HG02870 (cell line): ENCODE data around the gene TVP23A.
"Not testable (repeated sequence)": the region's sequence is repeated elsewhere in the genome, so short reads cannot be mapped to it uniquely, and the experiment has no call there.

Experiments
- ATAC-seq: cut with Tn5 transposase; IDR thresholded peaks from one replicate; pipeline ENCODE4 v1.9.1; 2021; ENCODE audit warnings: mild to moderate bottlenecking, moderate library complexity; ENCODE audit not compliant: unreplicated experiment

The TVP23A gene

DNA sequence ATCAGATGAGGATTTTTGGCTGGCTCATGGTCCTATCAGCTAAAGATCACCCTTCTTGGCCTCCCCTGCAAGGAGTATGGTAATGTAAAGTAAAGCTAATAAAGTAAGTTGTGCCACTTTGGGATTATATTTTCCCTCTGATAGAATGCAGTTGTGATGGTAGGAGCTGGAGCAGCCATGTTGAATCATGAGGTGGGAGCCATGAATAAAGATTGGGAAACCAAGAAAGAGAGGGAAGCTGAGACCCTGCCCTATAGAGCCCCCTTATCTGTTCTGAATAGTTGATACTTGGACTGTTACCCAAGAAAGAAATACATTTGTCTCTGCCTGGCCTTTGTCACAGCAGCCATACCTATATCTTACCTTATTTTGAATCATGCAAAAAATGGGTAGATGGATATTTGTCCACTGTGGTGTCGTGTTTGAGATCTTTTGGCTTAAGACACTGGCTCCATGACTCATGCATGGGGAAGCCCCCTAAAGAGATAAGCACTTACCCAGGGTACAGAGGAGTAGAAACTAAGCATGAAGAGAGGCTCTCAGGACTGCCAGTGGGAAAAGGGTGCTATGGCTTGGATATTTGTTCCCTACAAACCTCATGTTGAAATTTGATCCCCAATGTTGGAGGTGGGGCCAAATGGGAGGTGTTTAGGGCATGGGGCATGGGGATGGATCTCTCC is 17.7 kb upstream of the TVP23A start:
- no peak for ATAC-seq

- ATAC-seq: no peak
Observed at GRCh38 chr16:10835281-10835931, 16.8 kb upstream of the TVP23A start.

GRCh38 chr16:10834766-10835165 is 16.2 kb upstream of the TVP23A start:
- no peak for ATAC-seq

DNA sequence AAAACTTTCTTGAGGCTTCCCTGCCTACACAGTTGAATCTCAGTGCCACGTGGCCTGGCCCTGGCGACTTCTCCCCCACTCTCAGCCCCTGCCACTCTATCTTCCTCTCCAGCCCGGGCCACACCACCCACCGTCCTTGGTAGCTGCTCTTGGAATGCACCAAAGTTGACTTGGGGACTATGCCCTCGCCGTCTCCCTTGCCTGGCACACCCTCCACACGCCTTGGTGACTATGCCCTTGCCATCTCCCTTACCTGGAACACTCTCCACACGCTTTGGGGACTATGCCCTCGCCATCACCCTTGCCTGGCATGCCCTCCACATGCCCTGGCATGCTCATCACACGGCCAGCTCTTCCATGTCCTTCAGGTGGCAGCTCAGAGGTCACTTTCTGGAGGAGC is 15.5 kb upstream of the TVP23A start:
- no peak for ATAC-seq

- ATAC-seq: no peak
Observed at GRCh38 chr16:10833271-10833670, 14.7 kb upstream of the TVP23A start.

DNA sequence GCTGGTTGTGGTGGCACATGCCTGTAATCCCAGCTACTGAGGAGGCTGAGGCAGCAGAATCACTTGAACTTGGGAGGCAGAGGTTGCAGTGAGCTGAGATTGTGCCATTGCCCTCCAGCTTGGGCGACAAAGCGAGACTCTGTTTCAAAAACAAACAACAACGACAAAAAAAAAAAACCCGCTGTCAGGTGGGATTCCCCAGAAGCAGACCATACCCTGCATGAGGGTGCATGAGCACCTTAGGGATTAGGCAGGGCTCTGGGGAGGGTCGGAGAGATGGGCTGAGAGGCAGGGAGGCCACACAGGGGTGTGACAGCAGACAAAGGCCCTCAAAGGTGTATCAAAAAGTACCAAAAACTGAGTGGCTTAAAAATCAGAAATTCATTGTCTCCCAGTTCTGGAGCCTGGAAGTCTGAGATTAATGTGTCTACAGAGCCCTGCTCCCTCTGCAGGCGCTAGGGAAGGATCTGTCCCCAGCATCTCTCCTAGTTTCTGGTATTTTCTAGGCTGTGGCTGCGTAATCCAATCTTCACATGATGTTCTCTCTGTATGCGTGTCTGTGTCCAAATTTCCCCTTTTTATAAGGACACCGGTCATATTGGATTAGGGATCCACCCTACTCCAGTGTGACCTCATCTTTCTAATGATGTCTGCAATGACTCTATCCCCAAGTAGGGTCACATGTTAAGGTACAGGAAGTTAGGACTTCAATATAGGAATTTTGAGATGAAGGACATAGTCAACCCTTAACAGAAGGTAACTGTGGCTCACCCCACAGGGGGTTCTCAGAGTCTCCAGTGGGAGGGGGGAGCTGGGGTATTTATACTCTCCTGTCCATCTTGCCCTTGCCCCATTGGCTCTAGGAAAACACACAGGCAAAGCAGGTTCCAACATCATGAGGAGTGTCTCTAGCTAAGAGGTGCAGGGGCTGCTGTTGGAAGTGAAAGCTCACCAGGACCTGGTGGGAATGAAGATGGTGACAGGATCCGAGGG is 13.6 kb upstream of the TVP23A start:
- ATAC-seq: no peak

GRCh38 chr16:10830240-10830639 is 11.6 kb upstream of the TVP23A start:
- not testable (repeated sequence) for ATAC-seq

DNA sequence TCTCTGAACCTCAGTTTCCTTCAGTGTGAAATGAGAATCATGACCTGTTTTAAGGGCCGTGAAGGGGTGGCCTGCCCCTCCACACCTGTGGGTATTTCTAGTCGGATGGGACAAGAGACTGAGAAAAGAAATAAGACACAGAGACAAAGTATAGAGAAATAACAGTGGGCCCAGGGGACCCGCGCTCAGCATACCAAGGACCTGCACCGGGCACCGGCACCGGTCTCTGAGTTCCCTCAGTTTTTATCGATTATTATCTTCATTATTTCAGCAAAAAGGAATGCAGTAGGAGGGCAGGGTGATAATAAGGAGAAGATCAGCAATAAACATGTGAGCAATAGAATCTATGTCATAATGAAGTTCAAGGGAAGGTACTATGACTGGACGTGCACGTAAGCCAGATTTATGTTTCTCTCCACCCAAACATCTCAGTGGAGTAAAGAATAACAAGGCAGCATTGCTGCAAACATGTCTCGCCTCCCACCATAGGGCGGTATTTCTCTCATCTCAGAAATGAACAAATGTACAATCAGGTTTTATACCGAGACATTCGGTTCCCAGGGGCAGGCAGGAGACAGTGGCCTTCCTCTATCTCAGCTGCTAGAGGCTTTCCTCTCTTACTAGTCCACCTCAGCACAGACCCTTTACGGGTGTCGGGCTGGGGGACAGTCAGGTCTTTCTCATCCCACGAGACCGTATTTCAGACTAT is 10.9 kb upstream of the TVP23A start:
- ATAC-seq: not testable (repeated sequence)

GRCh38 chr16:10828851-10829366 is 10.3 kb upstream of the TVP23A start:
- no peak for ATAC-seq

- ATAC-seq: no peak
Observed at GRCh38 chr16:10827691-10828341, 9.2 kb upstream of the TVP23A start.

DNA sequence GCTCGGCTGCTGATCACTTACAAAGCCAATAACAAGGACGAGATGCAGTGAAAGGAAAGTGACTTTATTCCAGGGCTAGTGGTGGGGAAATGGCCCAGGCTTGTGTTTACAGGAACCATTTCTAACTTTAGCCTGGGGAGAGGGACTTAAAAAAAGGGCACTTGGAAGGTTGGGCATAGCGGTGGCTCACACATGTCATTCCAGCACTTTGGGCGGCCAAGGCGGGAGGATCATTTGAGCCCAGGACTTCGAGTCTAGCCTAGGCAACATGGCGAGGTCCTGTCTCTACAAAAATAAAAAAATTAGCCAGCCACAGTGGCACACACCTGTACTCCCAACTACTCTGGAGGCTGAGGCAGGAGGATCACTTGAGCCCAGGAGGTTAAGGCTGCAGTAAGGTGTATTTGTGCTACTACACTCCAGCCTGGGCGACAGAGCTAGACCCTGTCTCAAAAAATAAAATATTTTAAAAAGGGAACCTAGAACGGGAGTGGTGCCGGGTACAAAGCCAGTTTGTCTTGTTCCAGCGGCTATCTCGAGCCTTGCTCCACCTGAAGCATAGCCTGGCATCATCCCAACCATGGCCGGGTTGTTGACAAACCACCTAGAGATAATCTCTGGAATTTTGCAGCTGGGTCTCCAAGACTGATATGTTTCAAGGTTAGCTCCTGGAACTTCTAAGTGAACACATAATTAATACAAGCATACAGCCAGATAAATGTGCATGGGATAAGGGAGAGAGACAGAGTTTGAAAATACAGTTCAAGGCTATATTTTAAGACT is 5.7 kb upstream of the TVP23A start:
- ATAC-seq: no peak

DNA sequence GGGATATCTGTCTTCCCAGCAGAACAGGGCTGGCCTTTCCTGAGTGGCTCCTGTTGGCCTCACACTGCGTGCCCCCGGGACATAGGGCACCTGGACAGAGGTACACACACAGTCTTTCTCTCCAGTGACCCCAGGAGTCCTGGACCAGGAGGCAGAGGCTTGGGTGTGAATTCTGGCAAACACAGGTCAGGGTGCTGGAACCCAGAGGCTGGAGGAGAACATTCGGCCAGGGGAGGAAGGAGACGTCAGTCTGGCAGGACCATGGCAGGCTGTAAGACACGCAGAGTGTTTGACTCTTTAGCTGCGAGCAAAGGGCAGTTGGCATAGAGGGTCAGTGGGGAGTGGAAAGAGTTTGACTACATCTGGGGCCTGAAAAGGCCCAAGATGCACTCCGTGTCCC is 4.1 kb upstream of the TVP23A start:
- ATAC-seq: no peak

DNA sequence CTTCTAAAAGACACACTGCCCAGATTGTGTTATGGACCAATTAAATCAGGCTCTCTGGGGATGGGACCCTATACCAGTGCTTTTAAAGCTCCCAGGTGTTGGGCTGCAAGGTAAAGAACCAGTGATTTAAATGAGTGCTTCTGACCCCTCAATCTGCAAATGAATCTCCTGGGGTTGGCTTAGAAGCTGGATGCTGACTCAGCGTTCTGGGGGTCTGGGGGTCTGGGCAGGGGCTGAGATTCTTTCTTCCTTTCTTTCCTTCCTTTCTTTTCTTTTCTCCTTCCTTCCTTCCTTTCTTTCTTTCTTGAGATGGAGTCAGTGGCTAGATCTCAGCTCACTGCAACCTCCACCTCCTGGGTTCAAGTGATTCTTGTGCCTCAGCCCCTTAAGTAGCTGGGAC is 2.0 kb upstream of the TVP23A start:
- ATAC-seq: no peak

- no peak for ATAC-seq
Observed at GRCh38 chr16:10817514-10817913, 1.1 kb downstream of the TVP23A start.

DNA sequence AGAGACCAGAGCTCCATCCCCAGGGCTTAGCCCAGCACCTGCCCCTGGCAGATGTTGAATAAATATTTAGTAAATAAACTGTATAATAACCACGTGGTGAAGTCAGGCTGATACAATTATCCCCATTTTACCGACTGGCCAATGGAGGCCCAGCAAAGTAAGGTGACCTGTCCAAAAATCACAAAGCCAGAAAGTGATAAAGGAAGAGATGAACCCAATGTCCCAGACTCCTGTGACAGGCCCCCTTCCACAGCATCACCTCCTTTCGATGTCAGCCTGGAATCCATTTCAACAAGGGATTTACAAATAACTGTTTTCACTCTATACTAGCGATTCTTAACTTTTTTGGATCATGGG is 5.5 kb downstream of the TVP23A start:
- ATAC-seq: peak; percentile 14

- peak; percentile 77 for ATAC-seq
Observed at GRCh38 chr16:10812312-10813098, 6.1 kb downstream of the TVP23A start.

DNA sequence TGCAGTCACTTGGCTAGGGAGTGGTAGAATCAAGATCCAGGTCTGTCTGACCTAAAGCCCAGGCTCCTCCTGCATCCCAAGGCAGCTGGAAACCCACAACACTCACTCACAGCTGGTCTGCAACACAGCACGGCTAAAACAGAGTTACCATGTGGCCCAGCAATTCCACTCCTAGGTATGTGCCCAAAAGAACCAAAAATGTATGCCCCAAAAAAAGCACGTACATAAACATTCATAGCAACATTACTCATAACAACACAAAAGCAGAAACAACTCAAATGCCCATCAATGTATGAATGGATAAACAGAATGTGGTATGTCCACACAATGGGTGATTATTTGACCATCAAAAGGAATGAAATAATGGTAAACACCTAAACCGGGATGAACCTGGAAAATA is 8.9 kb downstream of the TVP23A start:
- ATAC-seq: no peak

DNA sequence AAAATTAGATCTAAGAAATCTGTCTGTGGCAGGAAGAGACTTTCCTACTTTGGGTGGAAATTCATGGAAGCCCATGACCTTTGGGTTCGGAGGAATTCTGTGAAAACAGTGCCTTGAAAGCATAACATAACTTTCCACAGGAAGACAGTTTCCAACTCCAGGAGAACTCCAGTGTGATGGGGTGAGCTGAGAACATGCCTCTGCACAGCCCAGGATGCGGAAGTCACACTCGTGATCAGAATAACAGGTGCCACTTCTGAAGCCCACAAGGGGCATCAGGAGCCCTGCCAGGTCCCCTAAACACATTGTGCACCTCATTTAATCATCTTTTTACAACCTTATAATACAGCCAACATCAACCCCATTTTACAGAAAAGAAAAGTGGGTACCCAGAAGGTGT is 9.7 kb downstream of the TVP23A start:
- no peak for ATAC-seq

- no peak for ATAC-seq
Observed at GRCh38 chr16:10808218-10808617, 10.4 kb downstream of the TVP23A start.
